Inferior parietal cortex (tissue), 1 donor: ENCODE data around the gene COG5.
A peak's percentile ranks its signal among the peaks of the same experiment; 100 is the strongest.
"Not testable (repeated sequence)": the region's sequence is repeated elsewhere in the genome, so short reads cannot be mapped to it uniquely, and the experiment has no call there.

Source experiments
- DNase-seq: peaks from one replicate; pipeline ENCODE4 v3.0.0-alpha.2; 2016; ENCODE audit errors: extremely low spot score

The COG5 gene

DNA sequence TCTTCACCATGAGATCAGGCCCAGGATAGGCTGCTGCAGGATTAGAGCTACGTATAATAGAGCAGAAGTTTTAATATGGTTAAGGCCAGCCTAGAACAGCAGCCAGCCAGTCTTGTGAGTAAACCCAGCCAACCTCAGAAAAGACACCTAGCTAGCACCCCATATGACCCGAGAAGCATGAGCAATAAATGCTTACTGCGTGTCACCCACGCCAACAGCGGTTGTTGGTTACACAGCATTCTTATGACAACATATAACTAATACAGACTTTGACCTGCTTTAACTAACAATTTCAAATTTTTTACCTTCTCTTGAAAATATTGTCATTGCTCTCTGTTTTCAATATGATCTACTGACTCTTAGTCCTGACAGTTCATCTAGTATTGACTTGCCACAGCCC is 289.2 kb downstream of the COG5 start:
- no peak for DNase-seq

DNA sequence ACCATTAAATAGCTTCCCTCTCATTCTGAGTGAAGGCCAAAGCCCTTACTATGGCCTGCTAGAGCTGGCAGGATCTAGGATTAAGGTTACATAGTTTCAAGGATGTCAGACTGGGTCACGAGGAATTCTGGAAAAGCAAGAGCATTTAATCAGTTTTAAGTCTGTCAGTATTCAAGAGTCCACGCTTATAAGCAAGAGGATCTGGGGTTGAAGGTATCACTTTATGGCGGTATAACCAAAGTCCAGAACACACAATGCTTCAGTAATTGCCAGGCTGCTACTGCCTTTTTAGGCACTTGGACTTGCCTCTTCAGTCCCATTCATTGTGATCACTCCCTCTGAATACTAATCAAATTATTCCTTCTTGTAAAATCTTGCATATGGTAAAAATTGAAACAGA is 293.9 kb downstream of the COG5 start:
- DNase-seq: no peak

DNA sequence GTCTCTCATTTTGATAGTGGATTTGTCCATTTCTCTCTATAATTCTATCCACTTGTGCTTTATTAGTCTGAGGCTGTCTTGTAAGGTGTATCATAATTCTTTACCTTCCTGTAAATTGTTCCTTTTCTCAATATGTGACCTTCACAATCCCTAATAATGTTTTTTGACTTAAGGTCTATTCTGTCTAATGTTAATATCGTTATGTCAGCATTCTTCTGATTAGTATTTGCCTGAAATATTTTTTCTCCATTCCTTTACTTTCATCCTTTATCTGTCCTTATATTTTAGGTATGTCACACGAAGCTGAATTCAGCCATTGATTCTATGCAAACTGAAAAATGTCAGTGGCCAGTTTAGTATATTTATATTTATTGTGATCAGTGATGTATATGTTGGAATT is 295.1 kb downstream of the COG5 start:
- no peak for DNase-seq

DNA sequence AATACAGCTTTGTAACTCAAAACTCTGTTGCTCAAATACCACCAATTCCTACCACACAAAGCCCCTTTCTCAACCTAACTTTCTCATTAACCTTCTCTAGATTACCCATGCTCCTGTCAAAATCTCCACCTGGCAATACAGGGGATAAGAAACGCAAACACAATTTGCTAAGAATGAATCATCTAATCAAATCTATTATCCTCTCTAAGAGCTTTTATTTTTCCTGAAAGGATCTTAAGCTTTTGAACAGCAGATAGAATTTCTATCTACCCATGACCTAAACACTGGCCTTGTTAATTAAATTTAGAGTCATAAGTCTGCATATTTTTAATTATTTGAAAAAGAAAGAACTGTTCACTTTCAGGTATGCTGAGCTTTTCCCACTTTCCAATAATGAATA is 296.6 kb downstream of the COG5 start:
- DNase-seq: no peak

DNA sequence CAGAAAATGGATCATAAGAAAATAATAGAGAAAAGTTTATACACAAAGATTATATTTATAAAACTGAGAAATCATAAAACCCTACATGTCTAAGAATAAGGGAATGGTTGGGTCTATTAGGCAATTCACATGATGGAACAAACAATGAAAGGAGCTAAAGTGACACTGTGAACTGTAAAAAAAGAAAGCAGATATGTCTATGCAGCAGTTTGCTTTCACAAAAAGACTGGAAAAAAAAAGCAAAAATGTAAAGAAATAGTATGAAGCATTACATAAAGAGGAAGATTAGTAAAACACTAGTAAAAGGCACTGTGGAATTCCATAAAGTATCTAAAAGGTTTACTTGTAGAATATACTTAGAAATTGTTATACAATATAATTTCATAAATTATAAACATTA is 299.0 kb downstream of the COG5 start:
- no peak for DNase-seq

DNA sequence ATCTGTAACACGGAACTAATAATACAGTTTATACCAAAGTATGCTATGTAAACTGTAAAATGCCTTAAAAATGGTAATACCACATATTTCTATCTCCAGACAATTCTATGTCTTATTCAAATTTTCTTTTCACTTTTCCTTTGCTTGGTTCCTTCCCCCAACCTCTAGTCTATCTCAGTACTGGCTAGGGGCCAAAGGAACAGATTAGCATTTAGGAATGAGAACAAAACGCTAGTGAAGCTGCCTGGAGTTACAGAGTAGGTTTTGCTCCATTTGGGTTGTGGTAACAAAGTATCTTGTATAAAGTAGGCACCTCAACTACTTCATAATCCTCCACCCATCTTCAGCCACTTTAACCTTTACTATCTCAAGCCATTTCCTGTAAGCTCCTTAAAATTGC is 300.9 kb downstream of the COG5 start:
- peak; percentile 66 for DNase-seq

DNA sequence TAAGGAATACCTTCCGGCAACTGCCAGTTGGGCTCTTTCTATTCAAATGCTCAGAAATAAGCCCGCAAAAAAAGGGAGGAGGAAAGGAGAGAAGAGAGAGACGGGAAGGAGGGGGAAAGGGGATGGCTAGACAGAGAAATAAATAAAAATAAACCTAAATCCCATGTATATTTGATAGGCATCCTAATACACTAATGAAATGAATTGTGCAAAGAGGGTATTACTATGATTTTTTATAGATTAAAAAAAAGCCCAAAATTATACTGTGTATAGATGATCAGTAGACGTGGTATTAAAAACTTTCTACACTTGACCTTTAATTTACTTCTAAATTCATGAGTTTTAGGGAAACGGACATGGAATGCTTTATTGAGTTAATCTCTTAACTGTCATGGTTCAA is 305.0 kb downstream of the COG5 start:
- no peak for DNase-seq

DNA sequence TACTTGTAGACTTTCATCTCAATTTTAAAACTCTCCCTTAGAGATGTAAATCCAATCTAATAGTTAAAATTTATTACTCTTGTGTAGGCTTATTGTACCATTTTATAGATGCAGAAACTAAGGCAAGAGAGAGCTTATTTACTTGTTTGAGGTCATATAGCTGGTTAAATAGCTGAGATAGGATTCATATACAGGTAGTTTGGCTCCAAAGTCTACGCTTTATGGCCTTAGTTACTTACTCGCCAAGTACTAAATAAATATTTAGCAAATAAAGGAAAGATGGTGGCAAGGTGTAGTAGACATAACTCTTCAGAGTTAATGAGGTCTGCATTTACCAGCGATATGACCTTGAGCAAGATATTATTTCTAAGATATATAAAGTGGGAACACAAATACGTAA is 308.1 kb downstream of the COG5 start:
- no peak for DNase-seq

DNA sequence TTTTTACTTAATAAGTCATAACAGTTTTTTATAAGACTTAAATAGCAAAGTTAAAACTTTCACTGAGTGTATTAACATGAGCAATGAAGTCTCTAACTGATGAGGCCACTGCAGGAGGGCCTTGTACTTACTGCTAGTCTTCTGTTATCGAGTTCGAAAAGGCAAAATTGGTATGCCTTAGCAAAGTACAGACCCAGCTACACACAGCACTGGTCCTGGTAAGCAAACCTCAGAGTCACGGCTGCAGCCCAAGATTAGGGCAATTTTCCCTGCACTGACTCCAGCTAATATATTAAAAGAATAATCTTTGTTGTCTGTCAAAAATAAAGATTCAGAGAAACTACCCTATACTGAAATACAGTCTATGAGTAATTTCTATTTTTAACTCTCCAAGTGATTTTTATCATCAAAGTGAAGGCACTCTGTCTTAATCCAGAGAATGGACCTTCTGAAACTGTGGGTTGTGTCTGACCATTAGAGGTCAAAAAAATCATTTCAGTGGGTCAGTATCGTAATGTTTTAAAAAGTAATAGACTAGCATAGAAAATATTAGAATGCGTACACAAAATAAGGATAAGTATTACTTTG is 309.2 kb downstream of the COG5 start:
- DNase-seq: no peak

DNA sequence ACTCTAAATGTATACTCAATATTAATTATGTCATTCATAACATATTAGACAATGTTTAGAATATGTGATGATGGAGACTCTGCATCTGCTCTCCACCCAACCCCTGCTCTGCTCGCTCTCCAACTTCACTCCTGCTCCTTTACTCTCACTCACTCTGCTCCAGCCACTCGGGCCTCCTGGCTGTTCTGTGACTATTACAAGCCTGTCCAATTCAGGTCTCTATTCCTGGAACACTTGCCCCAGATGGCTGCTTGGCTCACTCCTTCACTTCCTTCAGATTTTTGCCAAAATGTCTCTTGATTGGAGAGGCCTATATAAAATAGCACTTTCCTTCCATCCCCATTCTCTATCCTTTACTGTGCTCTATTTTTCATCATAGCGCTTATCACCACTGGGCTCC is 310.1 kb downstream of the COG5 start:
- DNase-seq: no peak

DNA sequence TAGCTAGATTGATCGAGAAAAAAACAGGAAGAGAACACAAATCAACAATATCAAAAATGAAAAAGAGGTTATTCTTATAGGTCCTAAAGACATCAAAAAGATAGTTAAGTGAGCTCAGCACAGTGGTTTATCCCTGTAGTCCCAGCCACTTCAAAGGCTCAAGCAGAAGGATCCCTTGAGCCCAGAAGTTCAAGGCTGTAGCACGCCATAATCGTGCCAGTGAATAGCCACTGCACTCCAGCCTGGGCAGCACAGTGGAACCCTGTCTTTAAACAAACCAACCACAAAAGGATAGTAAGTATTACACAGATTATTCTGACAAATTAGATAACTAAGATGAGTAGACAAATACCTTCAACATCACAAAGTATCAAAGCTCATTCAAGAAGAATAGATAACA is 311.8 kb downstream of the COG5 start:
- DNase-seq: no peak

DNA sequence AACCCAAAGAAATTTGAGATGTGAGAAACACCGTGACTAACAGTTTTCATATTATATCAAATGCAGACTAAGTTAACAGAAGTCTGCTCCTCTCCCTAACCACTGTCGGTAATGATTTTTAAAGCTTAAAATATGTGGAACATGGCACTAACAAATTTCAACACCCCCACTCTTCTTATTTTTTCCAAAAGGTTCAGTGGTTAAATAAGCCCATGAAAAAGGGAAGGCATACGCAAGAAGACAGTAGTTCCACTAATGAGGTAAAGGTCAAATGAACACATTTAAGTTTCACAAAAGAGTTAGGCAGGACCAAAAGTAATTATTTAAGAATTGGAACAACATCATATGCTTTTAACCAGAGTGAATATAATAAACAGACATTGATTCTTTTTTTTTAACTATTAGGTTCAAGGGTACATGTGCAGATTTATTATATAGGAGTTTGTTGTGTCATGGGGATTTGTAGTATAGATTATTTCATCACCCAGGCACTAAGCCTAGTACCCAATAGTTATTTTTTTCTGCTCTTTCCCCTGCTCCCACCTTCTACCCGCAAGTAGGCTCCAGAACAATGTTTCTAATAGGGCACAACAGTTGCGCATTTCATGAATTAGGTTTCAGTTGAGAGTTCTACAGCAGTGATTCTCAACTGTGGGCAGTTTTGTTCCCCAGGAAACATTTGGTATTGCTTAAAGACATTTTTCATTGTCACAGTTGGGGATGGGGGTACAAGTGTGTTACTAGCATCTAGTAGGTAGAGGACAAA is 315.0 kb downstream of the COG5 start:
- DNase-seq: no peak

DNA sequence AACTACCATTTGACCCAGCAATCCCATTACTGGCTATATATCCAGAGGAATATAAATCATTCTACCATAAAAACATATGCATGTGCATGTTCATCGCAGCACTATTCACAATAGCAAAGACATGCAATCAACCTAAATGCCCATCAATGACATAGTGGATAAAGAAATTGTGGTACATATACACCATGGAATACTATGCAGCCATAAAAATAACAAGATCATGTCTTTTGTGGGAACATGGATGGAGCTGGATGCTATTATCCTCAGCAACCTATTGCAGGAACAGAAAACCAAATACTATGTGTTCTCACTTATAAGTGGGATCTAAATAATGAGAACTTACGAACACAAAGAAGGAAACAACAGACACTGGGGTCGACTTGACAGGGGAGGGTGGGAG is 316.9 kb downstream of the COG5 start:
- DNase-seq: not testable (repeated sequence)

DNA sequence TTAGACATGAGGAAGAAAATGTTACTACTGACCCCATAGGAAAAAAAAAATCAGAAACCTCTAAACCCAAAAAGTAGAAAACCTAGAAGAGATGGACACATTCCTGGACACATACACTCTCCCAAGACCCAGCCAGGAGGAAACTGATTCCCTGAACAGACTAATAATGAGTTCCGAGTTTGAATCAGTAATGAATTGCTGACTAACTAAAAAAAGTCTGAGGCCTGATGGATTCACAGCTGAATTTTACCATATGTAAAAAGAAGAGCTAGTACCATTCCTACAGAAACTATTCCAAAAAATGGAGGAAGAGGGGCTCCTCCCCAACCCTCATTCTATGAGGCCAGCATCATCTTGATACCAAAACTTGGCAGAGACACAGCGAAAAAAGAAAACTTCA is 319.1 kb downstream of the COG5 start:
- DNase-seq: no peak

DNA sequence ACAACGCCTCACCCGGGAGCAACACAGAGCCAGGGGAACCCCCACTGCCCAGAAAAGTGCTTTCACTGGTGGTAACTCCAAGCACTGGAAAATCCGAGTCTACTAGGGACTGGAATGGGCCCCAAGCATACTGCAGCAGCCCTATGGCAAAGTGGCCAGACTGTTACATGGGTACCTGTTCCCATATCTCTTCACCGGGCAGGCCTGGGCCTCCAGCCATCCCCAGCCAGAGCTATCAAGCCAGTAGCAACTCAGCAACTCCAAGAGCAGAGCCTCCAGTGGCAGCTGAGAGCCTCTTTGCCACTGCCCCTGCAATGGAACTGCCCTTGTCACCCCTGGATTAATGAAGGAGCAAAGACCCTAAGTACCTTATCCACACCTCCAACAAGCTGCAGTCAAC is 321.5 kb downstream of the COG5 start:
- DNase-seq: no peak

DNA sequence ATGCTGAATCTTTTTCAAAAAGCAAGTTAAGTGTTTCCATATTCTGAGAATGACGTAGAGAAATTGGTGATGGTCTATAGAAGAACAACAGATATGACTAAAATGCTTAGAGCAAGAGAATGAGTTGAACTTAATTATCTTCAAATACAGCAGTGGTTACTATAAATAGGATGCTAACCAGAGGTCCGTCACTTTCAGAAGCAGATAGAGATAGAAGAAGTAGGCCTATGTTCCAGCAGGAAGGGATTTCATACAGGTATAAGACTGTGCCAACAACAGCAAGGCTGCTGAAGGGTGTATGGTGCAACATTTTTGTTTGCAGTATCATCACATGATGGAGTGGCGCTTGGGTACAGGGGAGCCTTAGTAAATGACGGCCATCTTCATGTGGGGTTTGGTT is 326.3 kb downstream of the COG5 start:
- DNase-seq: no peak

DNA sequence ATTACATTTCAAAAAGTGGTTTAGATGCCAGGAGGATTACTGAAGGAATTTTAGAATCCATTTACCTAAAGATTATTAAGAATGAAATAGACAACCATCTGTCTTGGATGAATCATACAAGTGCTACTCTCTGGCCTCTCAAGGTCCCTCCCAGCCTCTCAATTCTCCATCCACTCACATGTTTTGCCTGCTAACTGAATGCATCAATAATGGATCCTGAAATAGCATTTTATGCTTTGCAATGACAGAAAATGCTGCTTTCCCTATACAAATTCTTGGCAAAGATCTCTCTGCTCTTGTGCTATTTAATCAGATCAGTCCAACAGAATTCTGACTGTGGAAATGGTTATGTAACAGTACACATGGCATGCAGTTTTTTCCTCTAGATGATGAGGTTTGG is 326.9 kb downstream of the COG5 start:
- DNase-seq: peak; percentile 65

DNA sequence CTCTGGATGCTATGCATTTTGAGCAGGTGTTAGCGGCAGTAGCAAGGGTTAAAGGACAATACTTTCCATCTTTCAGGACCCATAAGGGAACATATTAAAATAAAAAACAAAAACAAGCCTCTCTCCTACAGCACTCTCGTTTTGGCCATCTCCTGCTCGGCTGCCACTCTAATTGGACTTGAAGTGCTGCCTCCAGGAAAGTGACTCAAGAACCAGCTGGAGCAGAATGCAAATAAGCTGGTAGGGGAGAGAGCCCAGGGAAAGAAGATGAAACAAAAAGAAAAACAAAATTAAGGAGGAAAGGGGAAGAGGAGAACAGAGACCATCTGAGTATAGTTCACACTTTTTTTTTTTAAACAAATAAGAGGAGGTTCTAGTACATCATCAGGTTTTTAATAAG is 329.3 kb downstream of the COG5 start:
- DNase-seq: peak; percentile 58

DNA sequence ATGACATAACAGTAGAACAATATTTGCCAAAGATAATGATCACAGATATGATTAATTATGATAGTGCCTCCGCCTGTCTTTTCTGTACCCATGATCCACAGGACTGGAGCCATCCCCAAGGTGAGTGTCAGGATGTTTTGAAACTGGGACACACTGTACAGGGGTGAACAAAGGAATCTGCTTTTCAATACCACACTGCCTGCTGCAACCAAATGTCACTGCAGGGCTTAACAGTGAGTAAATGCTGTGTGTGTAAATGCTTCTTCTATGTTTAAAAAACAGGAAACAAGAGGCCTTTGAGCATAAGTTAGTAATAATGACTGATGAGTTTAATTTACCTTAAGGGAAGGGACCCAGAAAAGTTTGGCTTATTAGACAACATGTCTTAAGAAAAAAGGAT is 329.7 kb downstream of the COG5 start:
- DNase-seq: no peak

DNA sequence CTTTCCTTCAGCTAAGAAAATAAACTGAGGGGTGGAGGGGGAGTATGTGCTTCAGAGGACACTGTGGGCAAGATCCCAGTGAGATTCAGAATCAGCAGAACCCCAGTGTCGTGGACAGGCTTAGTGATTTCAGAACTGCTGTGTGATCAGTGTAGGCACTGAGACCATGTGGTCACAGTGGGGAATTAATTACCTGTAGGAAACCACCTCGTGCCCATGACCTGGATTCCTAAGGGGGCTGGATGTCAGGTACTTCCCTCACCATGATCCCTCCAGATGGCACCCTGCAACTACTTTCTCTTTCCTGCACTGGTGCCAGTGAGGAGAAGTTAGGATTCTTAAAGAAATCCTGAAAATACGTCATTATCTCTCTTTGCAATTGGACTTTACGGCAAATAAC is 330.5 kb downstream of the COG5 start:
- DNase-seq: no peak

DNA sequence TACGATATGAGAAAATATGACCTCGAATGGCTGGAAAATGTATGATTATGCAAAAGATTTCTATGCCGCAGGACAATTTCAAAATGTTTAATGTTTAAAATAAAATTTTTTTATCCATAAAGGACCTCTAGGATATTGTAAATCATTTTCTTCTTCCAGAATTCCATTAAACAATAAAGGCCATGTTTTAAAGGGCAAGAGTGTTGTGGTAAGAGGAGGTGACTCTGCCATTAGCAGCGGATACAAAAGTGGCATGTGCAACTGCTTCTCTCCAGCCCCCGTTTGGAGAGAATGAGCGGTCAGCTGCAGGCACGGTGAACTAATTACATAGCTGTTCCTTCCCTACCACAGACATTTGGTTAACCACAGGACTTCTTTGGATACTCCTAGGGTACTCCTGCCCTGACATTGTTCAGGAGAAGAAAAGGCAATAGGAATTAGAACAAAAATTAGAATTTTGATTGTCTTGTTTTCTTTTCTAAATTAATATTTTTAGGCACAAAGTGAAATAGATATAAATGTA is 331.1 kb downstream of the COG5 start:
- DNase-seq: no peak

DNA sequence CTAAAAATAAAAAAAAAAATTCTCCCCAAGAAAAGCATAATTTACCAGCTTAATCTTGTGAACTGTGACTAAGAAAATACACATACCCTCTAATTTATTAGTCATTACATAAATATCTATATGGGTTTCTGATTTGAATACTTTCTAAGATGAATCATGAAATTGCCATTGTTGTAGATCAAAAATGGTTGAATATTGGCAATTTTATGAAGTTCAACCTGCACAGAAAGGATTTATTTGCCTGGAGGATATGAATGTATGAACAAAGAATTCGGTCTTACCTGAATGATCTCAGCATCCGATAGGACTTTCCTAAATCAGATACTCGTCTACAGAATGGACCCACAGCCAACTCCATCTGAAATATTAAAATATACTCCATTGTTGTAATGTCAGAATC is 333.4 kb downstream of the COG5 start:
- peak; percentile 1 for DNase-seq

DNA sequence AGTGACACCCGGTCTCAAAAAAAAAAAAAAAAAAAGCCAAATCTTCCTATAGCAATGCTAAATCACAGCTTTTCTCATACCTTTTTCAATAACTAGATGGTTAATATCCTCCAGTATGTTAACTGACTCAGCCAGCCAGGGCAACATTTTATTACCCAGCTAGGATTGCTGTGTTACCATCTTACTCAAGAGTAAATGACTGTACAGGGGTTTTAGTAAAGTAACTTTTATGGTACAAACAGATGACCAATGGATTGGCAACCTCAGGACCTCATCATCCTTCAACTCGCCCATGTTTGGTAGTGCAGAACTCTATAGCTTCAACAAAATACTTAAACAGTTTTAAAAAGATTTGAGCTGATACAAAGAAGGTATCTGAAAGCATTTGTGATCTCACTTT is 335.4 kb downstream of the COG5 start:
- DNase-seq: no peak
